ENCODE measurements around the gene AIM2.
"Not testable (repeated sequence)": the region's sequence is repeated elsewhere in the genome, so short reads cannot be mapped to it uniquely, and the experiment has no call there.

The AIM2 gene

DNA sequence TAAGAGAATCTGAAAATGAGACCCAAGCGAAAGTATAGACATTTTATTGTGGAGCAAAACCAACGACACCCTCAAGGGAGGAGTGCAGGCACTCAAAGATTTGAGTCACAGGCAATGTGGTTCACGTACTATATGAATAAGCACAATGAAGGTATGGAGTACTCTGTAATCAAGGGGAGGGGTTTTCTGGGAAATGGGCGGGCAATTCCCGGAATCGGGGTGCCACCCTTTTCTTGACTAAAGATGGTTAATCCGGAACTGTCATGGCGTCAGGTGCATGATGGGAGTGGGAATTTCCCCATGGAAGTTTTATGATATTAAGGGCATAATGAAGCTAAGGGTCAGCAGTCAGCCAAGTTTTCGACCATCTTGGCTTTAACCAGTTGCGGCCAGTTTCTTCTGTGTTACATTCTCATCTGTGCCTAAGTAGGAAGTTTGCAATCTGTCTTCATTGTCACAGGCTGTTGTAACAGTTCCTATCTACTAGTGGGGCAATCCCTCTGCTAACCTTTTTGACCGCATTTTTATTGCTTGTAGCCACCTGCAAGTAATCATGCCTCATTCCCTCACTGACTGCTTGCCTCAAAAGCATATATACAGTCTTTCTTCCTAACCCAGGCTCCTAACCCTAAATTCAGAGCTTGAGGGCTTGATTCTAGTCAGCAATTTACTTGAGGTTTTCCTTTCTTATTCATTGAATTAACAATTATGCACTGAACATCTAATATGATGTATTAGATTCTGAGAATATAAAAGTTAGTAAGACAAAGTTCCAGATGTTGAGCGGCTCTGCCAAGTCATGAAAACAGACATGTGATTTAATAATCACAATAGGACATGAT, 775 bp upstream of the AIM2 start:
- DNase-seq: no peak

DNA sequence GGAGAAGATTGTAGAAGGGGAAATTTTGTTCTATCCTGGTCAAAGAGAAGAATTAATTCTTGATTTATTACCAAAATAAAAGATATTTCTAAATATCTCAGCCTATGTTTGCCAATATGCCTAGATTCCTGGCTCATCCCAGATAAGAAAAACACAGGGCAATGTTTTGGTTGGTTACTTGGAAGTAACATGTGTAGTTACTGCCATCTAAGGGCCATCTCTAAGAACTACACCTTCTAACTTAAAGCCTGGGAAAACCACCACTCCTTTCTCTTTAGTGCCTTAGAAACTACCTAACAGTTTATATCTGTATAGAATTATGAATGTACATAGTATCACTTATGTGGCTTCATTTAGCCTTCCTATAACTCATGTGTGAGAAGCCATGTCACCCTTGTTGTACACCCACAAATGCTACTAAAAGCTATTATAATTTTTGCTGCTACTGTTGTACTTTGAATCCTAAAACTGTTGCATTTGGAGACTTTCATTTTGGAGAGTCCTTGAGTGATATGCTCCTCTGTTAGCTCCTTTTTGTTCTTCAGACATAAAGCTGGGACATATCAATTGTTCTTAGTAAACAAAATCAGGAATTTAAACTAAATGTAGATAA, 4.5 kb downstream of the AIM2 start:
- no peak for DNase-seq

DNA sequence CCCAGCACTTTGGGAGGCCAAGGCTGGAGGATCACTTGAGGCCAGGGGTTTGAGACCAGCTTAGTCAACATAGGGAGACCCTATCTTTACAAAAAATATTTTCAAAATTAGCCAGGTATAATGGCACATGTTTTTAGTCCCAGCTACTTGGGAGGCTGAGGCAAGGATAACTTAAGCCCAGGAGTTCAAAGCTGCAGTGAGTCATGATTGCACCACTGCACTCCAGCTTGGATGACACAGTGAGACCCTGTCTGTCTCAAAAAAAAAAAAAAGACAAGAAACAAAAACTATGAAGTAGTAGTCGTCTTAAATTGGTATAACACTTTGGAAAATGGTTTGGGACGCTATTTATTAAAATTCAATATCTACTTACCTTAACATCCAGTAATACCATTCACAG, 7.7 kb downstream of the AIM2 start:
- no peak for DNase-seq

DNA sequence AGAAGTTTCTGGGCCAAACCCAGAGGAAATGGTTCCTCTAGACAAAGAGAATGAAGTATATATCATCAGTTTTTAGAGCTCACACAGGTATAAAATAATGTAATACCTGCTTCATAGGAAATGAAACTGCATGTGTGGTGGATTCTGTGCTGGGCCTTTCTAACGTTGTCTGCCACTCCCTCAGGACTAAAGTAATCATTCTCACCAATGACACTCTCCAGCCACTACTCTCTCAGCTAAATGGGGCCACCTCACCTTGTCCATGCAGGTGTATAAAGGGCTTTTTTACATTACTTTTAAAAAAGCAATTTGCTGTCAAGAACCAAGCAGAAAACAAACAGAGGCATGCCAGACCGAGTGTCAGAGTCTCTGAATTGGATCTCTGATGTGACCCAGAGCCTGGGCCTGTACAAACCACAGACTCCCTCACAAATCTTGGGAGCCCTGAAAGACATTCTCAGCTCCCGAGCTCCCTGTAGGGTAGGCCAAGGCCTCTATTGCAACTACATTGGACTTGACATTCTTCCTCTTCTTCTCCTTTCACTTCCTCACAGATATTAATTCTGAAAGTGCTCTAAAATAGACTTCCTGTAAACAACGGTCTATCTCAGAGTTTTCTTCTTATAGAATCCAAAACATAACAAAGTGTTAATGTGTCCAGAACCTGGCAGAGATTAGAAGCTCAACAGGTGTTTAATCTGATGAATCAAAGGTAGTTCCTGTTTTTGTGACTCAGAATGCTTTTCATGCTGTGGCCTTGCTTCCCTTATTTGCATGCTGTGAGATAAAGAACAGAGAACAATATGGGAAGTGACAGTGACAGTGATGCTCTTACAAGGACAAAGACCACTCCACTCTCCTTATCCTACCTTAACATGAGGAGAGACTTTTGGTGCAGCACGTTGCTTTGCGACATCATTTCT, 8.6 kb downstream of the AIM2 start:
- no peak for DNase-seq

DNA sequence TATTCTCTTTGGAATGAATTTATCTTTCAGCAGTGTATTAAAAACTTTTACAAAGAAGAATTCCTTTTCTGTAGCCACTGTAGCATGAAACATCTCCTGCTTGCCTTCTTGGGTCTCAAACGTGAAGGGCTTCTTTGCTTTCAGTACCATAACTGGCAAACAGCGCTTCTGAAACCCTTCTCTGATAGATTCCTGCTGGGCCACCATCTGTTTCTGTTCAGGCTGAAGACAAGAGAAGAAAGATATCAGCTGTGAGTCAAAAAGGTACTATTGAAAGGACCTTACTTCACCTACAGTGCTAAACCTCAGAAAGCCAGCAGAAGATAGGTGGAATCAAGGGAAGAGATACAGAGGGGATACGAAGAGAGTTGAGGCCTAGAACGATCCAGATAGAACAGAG, 10.5 kb downstream of the AIM2 start:
- DNase-seq: no peak

DNA sequence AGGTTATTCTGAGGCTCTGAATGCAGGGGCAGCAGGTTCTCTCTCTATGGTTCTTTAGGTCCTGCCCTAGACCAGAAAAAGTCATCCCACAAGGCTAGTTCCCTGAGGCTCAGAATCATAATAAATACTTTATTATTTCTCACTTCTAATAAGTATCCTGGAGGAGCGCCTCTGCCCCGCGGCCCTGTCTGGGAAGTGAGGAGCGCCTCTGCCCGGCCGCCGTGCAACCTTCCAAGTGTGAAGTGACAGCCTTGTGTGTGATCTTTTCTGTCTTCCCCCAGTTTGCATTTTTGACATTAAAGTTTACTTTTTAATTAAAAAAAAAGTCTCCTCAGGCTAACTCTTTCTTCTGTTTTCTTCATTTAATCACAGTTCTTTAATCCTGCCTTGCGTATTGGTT, 11.5 kb downstream of the AIM2 start:
- DNase-seq: no peak

DNA sequence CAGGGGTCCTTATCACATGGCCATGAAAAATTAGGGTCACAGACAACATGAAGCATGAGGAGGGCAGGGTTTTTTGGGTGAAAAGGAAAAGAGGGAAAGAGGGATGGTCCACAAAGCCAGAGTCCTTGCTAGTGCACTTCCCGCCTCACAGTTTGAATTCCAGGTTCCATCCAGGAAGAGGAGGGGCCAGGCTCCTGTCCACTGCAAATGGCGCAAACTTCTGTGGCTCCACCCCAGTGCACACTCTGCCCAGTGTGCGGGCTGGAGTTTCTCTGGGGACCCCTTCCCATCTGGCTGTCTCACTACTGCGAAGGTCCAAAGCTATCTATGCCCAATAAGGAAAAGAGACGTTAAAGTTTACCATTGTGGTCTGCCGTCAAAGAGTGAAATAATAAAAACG, 17.8 kb downstream of the AIM2 start:
- DNase-seq: no peak

DNA sequence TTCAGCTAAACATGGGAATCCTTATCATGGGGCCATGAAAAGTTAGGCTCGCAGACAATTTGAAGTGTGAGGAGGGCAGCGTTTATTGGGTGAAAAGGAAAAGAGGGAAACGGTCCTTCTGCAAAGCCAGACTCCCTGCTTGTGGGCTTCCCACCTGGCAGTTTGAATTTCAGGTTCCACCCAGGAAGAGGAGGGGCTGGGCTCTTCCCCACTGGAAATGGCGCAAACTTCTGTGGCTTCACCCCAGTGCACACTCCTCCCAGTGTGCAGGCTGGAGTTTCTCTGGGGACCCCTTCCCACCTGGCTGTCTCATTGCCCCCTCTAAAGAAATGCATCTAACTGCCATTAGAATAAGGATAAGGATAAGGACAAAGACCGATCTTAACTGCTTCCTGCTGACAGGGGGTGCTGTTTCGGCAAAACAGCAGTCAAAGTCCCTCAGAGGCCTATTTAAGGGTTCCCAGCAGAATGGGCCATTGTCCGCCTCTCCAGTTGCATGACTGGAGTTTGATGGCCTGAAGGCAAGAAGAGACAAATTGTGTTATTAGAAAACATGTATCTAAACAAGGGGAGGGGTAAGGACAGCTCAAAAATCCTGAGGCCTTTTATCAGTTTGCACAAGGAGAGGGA, 20.4 kb downstream of the AIM2 start:
- no peak for DNase-seq

DNA sequence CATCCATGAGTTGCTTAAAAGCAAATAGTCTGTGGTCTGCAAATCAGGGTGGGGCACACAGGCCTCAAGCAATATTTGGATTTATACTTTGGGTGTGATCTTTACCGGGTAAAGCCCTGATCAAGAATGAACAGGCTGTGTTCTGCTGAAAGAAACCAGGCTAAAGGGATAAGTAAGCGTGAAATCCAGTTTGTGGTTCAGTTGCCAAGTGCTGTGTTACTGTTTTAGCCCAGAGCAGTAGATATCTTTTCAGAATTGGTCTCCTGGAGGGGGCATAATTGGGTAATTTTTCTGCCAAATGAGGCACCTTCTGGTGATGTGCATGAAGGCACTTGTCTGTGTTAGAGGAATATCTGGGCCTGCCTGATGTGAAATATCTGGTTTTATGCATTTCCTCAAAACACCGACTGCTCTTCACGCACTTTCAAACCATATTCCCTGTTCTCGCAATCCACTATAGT, 21.4 kb downstream of the AIM2 start:
- DNase-seq: no peak

DNA sequence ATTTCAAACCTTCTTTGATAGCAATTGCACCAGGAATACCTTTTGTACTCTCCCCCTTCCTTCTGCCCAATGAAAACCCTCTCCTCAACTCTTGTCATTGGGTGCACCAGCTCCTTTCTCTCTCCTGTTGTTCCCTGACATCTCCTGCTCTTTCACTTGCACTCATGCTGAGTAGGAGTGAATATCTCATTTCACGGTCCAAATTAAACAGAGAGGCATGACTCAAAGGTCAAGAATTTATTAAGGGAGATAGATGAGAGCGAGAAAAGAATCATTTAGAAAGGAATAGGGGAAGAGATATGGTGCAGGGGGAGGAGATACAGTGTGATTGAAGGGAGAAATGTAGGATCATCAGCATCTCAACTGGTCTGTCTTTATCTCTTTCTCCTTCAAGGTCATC, 22.1 kb downstream of the AIM2 start:
- DNase-seq: no peak

DNA sequence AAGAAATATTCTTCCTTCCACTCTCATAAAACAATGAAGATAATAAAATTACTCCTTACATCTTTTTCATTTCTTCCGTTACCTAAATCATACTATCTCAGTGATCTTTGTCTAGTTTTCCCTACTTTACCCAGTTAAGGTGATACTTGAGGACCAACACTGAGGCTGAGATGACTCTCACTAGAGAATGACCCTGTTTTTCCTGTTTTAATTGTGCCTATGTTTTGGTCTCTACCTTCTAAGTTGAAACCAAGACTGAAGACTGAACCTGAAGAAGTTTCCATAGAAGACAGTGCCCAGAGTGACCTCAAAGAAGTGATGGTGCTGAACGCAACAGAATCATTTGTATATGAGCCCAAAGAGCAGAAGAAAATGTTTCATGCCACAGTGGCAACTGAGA, 25.1 kb downstream of the AIM2 start:
- no peak for DNase-seq

DNA sequence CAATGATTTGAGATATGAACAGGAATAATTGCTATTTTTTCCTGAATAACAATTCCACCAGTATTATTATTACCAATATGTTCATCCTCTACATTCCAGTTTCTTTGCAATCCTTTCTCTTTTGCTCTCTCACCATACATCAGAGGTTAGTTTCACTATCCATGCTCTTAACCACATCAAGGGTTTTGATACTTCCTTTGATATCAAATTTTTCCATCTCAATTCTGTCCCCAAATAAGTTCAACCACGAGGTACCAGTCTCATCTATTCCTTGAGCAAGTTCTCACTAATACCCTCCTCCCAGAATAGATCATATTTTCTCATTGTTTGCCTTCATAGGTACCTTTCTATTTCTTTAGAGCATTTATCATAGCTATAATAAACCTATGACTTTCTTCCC, 30.1 kb downstream of the AIM2 start:
- DNase-seq: not testable (repeated sequence)

DNA sequence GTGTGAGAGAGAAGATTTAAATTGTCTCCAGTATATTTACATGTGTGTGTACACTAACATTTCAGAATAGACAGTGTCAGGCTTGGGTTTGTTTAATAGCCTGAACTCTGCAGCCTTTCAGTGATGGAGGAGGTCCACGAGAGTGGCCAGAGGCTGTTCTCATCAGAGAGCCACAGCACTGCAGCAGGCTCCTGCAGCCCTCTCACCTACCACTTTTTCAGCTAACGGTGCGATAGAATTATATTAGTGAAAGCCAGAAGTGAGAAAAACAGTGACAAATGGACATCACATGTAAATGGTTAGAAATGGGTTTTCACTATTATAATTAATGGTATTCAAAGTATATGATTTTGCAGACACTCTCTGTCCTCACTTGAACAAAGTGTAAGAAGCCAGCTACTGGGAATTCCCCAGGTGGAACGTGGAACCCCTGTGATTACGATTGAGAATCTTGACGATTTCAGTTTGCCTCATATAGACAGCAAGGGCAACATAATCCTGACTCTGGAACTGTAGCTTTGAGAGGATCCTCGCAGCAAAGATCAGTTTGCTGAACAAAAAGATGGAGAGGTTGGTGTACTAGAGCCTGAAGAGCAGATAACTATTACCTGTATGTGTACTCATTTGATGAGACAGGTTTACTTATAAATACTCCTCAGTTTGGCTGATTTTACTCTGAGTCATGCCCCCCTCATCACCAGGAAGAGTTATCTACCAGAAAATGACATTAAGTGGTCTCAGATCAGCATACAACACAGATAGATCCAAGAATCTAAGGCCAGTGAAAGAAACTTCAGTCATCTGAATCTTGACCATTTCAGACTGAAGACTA, 35.5 kb downstream of the AIM2 start:
- DNase-seq: no peak

DNA sequence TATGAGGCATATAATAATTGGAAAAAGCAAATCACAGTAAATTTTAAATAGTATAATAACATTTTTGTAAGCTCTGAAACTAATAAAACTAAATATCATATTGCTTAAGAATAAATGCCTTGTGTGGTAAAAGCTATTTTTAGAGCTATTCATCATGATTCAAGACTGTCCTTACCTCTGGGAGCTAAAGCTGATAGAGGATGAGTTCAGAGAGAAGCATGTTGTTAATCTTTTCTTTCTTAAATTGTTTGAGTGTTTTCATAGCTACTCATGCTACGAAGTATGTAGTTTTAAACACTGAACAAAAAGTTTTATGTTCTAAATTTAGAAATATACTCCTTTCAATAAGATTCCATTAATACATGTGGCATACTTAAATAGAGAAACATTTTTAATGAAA, 36.4 kb downstream of the AIM2 start:
- DNase-seq: no peak

DNA sequence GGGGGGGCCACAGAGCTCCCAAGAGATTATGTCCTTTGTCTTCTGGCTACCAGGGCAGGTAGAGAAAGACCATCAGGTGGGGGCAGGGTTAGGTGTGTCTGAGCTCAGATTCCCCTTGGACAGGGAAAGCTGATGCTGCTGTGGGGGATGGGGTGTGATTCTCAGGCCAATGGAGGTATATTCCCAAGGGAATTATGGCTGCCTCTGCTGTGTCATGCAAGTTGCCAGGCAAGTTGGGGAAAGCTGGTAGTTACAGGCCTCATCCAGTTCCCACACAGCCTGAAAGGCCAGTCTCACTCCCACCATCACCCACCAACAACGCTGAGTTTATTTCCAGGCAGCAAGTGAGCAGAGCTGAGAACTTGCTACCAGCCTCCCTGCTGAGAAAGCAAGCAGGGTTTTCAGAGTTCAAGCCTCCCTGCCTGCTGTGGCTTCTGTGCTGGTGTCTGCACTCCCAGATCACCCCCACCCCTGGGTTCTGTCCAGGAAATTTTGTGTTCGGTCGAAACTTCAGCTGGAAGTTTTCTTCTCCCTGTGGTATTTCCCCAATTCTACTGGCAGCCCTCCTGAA, 45.6 kb downstream of the AIM2 start:
- no peak for DNase-seq

DNA sequence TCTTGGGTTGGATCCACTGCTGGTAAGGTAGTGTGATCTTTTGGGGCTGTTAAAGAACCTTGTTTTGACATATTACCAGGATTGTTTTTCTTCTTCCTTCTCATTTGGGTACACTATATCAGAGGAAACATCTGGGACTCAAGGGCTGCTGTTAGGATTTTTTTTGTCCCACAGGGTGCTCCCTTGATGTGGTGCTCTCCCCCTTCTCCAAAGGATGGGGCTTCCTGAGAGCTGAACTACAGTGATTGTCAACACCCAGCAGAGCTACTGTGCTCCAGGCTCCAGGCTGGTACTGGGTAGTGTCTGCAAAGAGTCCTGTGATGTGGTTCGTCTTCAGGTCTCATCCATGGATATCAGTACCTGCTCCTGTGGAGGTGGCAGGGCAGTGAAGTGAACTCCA, 46.3 kb downstream of the AIM2 start:
- no peak for DNase-seq

DNA sequence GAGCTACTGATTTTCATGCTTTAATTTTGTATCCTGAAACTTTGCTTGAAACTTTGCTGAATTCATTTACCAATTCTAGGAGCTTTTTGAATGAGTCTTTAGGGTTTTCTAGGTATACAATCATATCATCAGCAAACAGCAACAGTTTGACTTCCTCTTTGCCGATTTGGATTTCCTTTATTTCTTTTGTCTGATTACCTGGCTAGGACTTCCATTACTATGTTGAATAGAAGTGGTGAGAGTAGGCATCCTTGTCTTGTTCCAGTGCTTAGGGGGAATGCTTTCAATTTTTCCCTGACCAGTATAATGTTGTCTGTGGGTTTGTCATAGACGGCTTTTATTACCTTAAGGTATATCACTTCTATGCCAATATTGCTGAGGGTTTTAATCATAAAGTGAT, 49.7 kb downstream of the AIM2 start:
- not testable (repeated sequence) for DNase-seq

DNA sequence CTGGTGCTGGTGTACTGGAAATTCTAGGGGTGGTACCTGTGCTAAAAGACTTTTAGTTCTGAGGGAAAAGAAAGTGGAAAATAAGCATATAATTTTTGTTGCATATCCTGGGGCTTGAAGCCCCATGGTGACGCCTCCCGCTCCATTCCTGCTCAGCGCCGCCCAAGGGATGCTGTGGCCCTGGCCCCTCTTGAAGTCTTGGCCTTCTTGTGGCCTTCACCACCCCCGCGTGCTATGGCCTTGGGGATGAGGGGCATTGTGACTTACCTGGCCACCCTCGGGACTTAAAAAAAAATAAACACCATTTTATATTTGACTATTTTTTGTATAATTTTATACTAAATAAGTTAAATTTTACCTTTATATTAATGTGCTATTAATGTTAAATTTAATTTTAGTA, 51.5 kb downstream of the AIM2 start:
- no peak for DNase-seq

DNA sequence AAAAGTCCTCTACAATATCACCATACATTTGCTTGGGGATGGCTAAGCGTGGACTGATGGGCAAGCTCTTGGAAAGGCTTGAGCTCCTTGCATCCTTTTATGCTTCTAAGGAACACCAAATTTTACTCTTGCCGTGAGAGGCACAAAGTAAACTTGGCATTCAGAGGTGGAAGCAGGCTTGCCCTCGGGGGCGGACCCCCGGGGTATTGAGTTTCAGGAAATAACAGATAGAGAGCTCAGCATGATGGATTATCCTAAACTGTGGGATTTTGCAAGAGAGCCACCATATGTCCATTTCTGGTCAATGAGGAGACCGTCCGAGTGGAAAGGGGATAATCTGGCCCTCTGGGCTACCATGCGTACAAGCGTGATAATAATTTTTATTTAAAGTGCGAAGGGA, 52.8 kb downstream of the AIM2 start:
- DNase-seq: no peak

DNA sequence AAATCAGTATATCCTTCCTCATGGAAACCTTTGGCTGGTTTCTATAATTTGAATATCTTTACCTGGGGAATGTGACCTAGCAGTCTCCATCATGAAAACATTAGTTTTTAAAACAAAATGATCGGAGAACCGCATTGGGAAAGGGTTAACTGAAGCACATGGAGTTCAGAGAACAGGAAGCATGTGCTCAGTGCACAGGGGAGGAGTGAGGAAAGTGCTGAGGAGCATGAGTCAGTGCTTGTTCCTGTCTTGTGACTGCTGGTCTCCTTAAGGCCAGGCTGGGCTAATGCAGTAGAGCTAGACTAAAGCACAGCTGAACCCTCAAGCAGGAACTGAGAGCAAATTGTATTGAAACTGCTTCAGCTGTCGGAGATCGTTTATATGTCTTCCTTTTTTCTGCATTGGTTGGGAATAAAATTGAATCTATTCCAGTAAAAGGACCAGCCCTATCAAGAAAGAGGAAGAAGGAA, 61.1 kb downstream of the AIM2 start:
- no peak for DNase-seq

DNA sequence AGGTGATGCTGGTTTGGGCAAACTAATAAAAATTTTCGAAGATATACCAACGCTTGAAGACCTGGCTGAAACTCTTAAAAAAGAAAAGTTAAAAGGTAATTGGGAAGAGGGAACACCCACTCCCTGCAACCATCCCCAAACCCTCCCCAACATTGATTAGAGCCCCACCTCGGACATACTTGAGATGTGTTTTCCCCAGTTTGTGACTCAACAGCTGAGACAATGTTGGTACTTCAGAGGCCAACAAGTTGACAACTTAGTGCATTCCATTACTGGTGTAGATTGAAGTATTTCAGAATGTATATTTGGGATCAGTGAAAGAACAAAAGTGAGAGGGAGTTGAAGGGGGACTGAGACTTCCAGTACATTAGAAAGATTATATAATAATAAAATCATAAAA, 61.7 kb downstream of the AIM2 start:
- no peak for DNase-seq
